CD4-positive, alpha-beta T cell (primary cell): ENCODE measurements around the gene HOMER1. TPM values are rescaled to one million over a fixed set of nuclear protein-coding genes. Genes with fewer than 3 reads are reported as not detected.
A peak's percentile ranks its signal among the peaks of the same experiment; 100 is the strongest.

ENCODE experiments used
- ATAC-seq: fragments of 200-7000 bp; cut with Tn5 transposase; one replicate; pipeline ENCODE4 v1.10.0; 2022; ENCODE audit warnings: mild to moderate bottlenecking; ENCODE audit not compliant: poor library complexity
- CTCF ChIA-PET: fragments of 350-600 bp; sonication (Branson Sonifier 250); formaldehyde crosslinking; loops from one replicate; lab custom pipeline; 2021; ENCODE audit warnings: antibody characterized with exemption, inconsistent platforms; lab: Charles Lee
- POLR2A ChIA-PET: fragments of 350-600 bp; sonication (Branson Sonifier 250); formaldehyde crosslinking; loops from one replicate; lab custom pipeline; 2021; ENCODE audit warnings: antibody characterized with exemption, inconsistent platforms; lab: Charles Lee
- DNase-seq, 14 experiments: peaks; one replicate each; pipeline ENCODE4 v3.0.0-alpha.2; 2013 to 2020; ENCODE audit warnings: mixed read lengths in 2 of 14
- H3K27ac ChIP-seq, 2 donors: one replicate each; pipeline versions ENCODE4 v1.5.1 to v1.7.0; 2013; ENCODE audit warnings: low read length in 2 of 2, low read depth in 1 of 2, mild to moderate bottlenecking in 1 of 2
- H3K27me3 ChIP-seq, 2 experiments: 1 replicate in 1 of 2; 2 replicates in 1 of 2; pipeline versions ENCODE4 v1.6.1 to v1.7.0; 2013; ENCODE audit warnings: low read length in 2 of 2, control low read depth in 1 of 2, mild to moderate bottlenecking in 1 of 2, moderate library complexity in 1 of 2; ENCODE audit not compliant: insufficient read depth in 2 of 2, control insufficient read depth in 1 of 2
- H3K36me3 ChIP-seq: one replicate; pipeline ENCODE4 v1.6.1; 2013; ENCODE audit warnings: low read length, control low read depth; ENCODE audit not compliant: insufficient read depth
- H3K4me1 ChIP-seq: one replicate; pipeline ENCODE4 v1.6.1; 2013; ENCODE audit warnings: low read length, control low read depth; ENCODE audit not compliant: insufficient read depth
- H3K4me3 ChIP-seq: one replicate; pipeline ENCODE4 v1.5.1; 2013; ENCODE audit warnings: mild to moderate bottlenecking, low read length, moderate library complexity
- H3K9me3 ChIP-seq, 2 experiments: 1 replicate in 1 of 2; 2 replicates in 1 of 2; pipeline versions ENCODE4 v1.6.1 to v1.7.0; 2013; ENCODE audit warnings: low read length in 2 of 2, mild to moderate bottlenecking in 2 of 2, control low read depth in 1 of 2, moderate library complexity in 1 of 2; ENCODE audit not compliant: control insufficient read depth in 1 of 2, insufficient read depth in 1 of 2
- H3K27ac Mint-ChIP-seq: one replicate; pipeline ENCODE4 v1.8.0; 2020; ENCODE audit warnings: mixed read lengths
- H3K27me3 Mint-ChIP-seq: one replicate; pipeline ENCODE4 v1.8.0; 2021; ENCODE audit warnings: mixed read lengths
- H3K36me3 Mint-ChIP-seq: one replicate; pipeline ENCODE4 v1.8.0; 2021; ENCODE audit warnings: low read depth, mixed read lengths
- H3K4me1 Mint-ChIP-seq: one replicate; pipeline ENCODE4 v1.8.0; 2021; ENCODE audit warnings: low read depth, mixed read lengths
- H3K4me3 Mint-ChIP-seq: one replicate; pipeline ENCODE4 v1.8.0; 2020; ENCODE audit warnings: mild to moderate bottlenecking, mixed read lengths
- H3K9me3 Mint-ChIP-seq: one replicate; pipeline ENCODE4 v1.8.0; 2020; ENCODE audit warnings: mixed read lengths
- CTCF ChIP-seq: fragments of 200-600 bp; IDR thresholded peaks from one replicate; pipeline ENCODE4 v1.8.0; 2022; ENCODE audit warnings: antibody characterized with exemption, mild to moderate bottlenecking
- intact Hi-C, 2 experiments: fragments of 100-400 bp; cut with DNase I in 1 of 2; cut with micrococcal nuclease in 1 of 2; formaldehyde crosslinking; loops; one replicate each; pipeline versions ENCODE4 v1.15.1 to v1.9.0; 2023 to 2025; cut with DNase I, micrococcal nuclease
- total RNA-seq, 174 experiments: library from RNA in 2 of 174; stranded (reverse) in 2 of 174; gene quantifications; one replicate each; pipeline ENCODE4 v1.2.3 and lab custom pipeline; 2021 to 2026

The HOMER1 gene
- total RNA-seq, 2 experiments from 2014 or later = 2.1 TPM

DNA sequence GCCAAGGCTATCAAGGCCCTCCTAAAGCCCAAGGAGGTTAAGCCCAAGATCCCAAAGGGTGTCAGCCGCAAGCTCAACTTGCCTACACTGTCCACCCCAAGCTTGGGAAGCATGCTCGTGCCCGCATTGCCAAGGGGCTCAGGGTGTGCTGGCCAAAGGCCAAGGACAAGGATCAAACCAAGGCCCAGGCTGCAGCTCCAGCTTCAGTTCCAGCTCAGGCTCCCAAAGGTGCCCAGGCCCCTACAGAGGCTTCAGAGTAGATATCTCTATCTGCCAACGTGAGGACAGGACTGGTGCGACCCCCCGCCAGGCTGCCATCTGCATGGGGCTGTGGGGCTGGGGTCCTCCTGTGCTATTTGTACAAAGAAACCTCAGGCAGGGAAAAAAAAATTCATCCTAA is 3.3 kb downstream of the HOMER1 start:
- CTCF ChIA-PET = no interaction called here
- DNase-seq = peak in 1 of 14 experiments; percentile 10
- H3K27me3 Mint-ChIP-seq = peaks cover 34% of the 10 kb centered on the region

DNA sequence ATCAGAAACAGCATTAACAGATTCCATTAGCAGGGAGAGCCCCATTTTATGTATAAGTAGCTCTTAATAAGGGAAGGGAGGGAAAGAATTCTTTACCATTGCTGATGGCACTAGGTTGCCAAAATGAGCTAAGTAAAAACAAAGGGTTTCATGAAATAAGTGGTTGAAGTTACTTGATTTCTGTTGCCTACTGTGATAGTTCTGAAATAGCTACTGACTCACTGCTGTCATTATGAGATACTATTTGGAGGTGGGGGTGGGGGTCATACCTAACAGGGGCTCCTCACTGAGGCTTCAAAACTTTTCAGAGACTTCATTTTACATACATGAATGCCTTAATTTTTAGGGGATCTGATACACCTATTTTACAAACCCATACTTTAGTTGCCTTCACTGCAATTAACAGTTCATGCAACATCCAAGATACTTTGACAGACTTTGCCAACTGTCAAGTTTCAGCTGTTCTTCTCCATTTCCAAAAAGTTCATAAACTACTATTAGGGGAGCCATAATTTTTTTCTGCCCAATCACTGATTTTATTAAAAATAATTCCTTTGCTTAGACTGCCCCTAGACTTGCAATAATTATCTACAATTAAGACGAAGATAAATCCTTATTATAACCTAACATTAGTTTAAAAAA is 4.6 kb downstream of the HOMER1 start:
- intact Hi-C loops = no loop called here
- no peak overlapping the region for H3K4me3 ChIP-seq
- POLR2A ChIA-PET = no interaction called here
- TF ChIP-seq CTCF = no peak
- H3K27me3 Mint-ChIP-seq = peaks cover 31% of the 10 kb centered on the region
- H3K36me3 ChIP-seq = no peaks in the 10 kb centered on the region
- H3K36me3 Mint-ChIP-seq = peaks cover 3% of the 10 kb centered on the region
- H3K4me1 ChIP-seq = peaks cover 12% of the 10 kb centered on the region
- ATAC-seq (no peak), DNase-seq (no peak)
- H3K27ac ChIP-seq = no peak overlapping the region
- H3K27ac Mint-ChIP-seq = no peak overlapping the region
- CTCF ChIA-PET = no interaction called here
- H3K4me1 Mint-ChIP-seq = peaks cover 23% of the 10 kb centered on the region
- no peaks in the 10 kb centered on the region for H3K9me3 Mint-ChIP-seq
- H3K9me3 ChIP-seq = no peaks in the 10 kb centered on the region
- H3K27me3 ChIP-seq = peaks cover 5 to 15% of the 10 kb centered on the region in 2 experiments
- H3K4me3 Mint-ChIP-seq = no peak overlapping the region

More for the DNA sequence above, 3.3 kb downstream of the HOMER1 start:
- no peak overlapping the region for H3K27ac Mint-ChIP-seq
- Histone ChIP-seq H3K27me3 (peaks cover 5 to 15% of the 10 kb centered on the region in 2 experiments), H3K9me3 (no peaks in the 10 kb centered on the region), H3K27ac (no peak overlapping the region), H3K4me3 (no peak overlapping the region), H3K36me3 (no peaks in the 10 kb centered on the region), H3K4me1 (peaks cover 17% of the 10 kb centered on the region)
- H3K36me3 Mint-ChIP-seq = peaks cover 7% of the 10 kb centered on the region
- no peak for ATAC-seq
- POLR2A ChIA-PET = interaction anchor here (1.4 kb wide), 1 partner anchor 377 kb away, joined by 3 read pairs; no protein-coding TSS in a partner anchor
- H3K4me3 Mint-ChIP-seq = no peak overlapping the region
- no peaks in the 10 kb centered on the region for H3K9me3 Mint-ChIP-seq
- no peak for TF ChIP-seq CTCF
- intact Hi-C loops = loop anchor here (5.0 to 10.0 kb wide), 7 partner anchors 102 to 1794 kb away; partner anchors contain the start of genes AP3B1 (in 1 of the 2), JMY (in 1 of the 2), TBCA (in 1 of the 2) and TENT2 (in 1 of the 2)
- H3K4me1 Mint-ChIP-seq = peaks cover 29% of the 10 kb centered on the region

DNA sequence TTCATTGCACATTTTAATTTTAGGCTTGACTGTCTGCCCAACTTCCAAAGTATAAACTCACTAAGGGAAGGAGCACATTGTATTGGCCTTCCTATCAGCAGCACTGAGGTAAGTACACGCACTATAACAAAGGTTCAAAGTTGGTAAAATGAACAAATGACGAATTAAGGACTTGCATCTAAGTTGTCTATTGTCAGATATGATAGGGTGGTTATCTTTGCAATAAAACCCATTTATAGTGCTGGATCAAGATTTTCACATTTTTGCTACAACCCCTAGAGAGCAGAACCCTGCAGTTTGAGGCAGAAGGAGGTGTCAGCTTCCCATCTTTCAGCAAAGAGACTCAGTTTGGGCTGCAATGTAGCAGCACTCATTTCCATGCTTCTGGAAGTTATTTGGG is 5.1 kb downstream of the HOMER1 start:
- no peaks in the 10 kb centered on the region for H3K36me3 Mint-ChIP-seq
- Histone ChIP-seq H3K27ac (no peak overlapping the region), H3K27me3 (peaks cover 5 to 15% of the 10 kb centered on the region in 2 experiments), H3K9me3 (no peaks in the 10 kb centered on the region), H3K36me3 (no peaks in the 10 kb centered on the region), H3K4me3 (no peak overlapping the region), H3K4me1 (peaks cover 12% of the 10 kb centered on the region)
- DNase-seq = no peak
- ChIA-PET POLR2A (no interaction called here), CTCF (no interaction called here)
- TF ChIP-seq CTCF = no peak
- H3K4me3 Mint-ChIP-seq = no peak overlapping the region
- ATAC-seq = no peak
- H3K9me3 Mint-ChIP-seq = no peaks in the 10 kb centered on the region
- intact Hi-C loops = no loop called here
- H3K27ac Mint-ChIP-seq = no peak overlapping the region
- peaks cover 32% of the 10 kb centered on the region for H3K27me3 Mint-ChIP-seq
- peaks cover 21% of the 10 kb centered on the region for H3K4me1 Mint-ChIP-seq
